ENCODE measurements around the gene USP43.

GRCh38 chr17:9750524-9750923 is 105.2 kb downstream of the USP43 start:
- TF ChIP-seq CTCF (IDR thresholded peaks at IDR 0.05 in 4 of 5, conservative IDR thresholded peaks at IDR 0.05 in 1 of 5) (no peak), POLR2A (IDR thresholded peaks at IDR 0.05) (no peak)
